GM19099 (cell line): ENCODE measurements around the gene ERBB4.

Experiments used
- POLR2A ChIP-seq: IDR thresholded peaks from 3 replicates; pipeline ENCODE4 v1.6.1; 2011; ENCODE audit warnings: low read depth; ENCODE audit not compliant: insufficient read length; ENCODE audit errors: extremely low read depth

Gene ERBB4

DNA sequence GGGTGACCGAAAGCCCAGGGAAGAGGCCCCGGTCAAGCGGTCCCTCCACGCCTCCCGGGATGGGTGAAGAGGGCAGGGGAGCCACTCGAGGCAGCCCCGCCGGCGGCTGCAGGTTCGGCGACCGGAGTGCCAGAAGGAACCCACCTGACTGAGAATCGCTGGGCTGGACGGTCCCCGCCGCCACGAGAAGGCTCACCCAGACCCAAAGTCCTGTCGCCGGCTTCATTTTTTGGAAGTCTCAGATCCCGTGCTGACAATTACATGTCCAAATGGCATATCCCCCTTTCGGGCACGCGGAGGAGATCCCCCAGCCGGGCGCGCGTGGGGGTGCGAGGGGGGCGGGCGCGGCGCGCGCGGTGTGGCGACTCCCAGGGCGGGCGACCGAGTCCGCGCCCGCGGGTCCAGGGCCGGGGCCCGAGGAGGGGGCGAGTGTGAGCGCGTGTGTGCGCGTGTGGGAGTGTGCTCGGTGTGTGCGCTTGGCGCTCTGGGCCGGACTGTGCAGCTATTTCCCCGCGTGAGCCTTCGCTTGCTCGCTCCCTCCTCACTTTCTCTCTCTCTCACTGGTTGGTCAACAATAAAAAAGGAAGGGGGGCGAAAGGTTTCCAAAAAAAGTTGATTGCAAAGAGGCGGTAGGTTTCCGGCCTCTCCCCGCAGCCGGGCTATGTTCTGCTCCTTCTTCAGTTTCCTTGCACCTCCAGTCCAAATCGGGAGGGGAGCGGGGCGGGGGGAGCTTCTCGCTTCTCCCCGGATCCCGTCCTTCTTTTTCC, at the start of gene ERBB4:
TSS of gene ERBB4 (minus strand) at position 498 of the 767 bp plus-strand sequence. CDS start at position 226, 272 bp downstream.
- no peak for TF ChIP-seq POLR2A

DNA sequence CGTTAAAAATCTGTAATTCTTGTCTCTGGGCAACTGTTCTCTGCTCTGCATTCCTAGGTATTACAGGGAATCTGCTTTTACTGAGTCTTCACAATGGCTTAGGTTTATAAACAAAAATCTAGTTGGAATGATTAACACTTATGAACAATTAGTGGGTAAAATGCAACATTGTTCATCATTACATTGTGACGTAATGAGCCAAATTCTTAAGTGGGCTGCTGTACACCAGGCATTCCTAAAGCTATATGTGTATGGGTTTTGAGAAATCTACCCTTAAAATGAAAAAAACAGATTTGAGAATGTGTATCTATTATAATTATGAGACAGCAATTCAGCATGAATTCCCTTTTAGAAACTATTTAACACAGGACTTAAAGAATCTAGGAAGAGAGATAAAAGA, 41.5 kb upstream of the ERBB4 start:
- TF ChIP-seq POLR2A = no peak

- no peak for TF ChIP-seq POLR2A
Measured at GRCh38 chr2:212556296-212556695, 17.7 kb upstream of the ERBB4 start.

- TF ChIP-seq POLR2A = no peak
Measured at GRCh38 chr2:212554233-212554632, 15.6 kb upstream of the ERBB4 start.

DNA sequence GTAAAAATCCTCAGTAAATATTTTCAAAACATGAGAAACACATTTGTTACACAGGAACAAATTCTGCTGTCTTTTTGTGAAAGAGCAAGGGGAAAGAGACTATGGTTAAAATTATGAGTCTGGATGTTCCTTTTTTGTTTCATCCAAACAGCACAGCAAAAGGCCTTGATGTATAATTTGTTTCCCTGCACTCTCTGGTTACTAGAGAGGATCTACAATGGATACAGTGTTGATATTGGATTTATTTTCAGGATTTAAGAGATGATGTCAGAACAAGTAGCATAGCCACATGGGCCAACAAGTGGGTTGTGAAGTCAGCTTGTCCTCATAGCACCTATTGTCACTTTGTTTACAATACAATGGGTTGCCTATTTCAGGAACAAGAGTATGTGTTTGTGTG, 11.3 kb upstream of the ERBB4 start:
- TF ChIP-seq POLR2A = no peak

GRCh38 chr2:212549463-212549862, 10.9 kb upstream of the ERBB4 start:
- no peak for TF ChIP-seq POLR2A

- TF ChIP-seq POLR2A = no peak
Measured at GRCh38 chr2:212548455-212548819, 9.8 kb upstream of the ERBB4 start.

GRCh38 chr2:212547716-212548454, 9.3 kb upstream of the ERBB4 start:
- TF ChIP-seq POLR2A = no peak

- TF ChIP-seq POLR2A = no peak
Measured at GRCh38 chr2:212546669-212547068, 8.1 kb upstream of the ERBB4 start.

DNA sequence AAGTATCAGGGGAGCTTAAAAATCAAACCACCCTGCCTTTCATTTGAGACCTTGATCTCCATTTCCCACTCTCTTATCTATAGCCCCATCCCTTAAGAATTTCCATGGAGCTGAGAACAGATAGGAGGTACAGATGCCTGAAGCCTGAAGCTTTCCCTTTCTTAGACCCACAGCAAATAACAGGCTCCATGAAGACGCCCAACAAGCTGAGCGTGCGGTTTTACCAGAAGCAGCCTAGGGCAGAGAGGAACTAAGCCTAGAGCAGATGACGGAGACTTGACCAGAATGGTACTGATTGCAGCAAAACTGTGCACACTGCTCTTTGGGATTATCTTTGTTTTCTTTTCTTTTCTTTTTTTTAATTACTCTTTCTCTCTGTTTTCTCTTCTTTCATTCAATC, 1.7 kb upstream of the ERBB4 start:
- TF ChIP-seq POLR2A = no peak

- TF ChIP-seq POLR2A = no peak
Measured at GRCh38 chr2:212539072-212539880, 674 bp upstream of the ERBB4 start.

GRCh38 chr2:212537726-212538304, 787 bp downstream of the ERBB4 start:
- TF ChIP-seq POLR2A = no peak

DNA sequence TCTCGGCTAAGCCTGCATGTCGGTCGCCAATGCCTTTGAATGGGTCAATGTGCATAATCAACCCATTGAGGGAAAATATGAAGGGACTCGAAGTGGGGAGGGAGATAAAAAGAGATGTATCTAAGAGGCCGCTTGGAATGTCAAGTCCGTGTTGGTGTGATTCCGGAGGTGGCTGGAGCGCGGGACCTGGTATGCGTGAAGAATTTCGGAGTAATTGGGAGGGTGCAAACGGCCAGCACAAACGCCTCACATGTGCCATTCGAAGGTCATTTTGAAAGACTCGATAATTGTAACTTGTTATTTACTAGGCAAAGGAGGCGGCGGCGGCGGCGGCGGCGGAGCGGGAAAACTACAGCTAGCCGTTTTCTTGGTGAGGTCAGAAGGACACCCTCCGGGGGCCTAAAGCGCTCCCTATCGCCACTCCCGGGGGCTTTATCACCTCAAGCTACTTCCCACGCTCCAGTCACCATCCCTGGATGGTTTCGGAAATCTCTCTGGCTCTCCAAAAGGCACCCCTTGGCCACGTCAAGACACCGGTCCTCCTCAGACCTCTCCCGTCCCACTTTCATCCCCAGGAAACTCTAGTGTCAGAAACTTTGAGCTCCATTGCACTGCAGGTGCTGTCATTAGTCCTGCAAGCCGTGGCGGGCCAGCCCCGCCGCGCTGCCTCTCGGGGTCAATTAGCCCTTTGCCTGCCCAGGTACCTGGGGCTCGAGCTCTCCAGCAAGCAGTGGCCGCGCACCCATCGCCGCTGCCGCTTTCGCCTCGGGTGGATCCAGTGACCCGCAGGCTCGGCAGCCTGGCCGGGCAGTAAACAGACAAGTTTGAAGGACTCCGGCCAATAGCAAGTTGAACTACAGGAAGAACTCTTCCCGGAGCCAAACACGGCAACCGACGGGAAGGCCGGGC, 1.5 kb downstream of the ERBB4 start:
- no peak for TF ChIP-seq POLR2A

DNA sequence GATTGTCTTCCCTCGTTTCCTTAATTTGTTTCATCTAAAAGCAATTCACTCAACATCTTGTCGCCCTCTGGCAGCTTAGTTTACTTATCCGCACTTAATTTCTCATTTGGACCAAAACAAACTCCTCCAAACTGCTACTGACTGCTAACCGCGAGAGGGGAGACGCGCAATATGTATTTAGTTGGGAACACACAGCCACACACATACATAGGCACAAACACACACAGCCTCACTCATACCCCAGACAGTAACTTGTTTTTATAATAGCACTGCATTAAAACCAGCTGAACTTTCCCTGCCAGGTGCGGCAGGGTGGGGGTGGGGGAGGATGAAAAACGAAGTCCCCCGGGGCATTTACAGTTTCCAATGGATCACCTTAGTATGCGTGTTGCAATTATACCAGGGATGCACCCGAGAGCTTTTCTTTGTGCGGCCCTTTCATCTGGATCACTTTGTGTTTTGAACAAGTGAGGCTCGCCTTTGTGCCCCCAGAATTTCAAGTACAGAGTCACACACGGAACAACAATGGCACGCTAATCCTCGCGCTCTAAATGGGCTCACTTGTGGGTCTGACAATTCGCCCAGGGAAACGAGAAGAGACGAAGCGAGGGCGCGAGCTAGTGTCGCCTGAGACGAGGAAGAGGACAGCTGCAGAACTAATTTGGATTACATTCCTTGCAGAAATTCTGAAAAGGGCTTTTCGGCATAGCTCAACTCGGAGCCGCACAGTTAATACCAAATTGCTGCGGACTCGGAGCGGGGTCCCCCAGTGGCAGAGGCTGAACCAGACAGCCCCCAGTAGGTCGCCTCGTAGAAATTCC, 2.4 kb downstream of the ERBB4 start:
- TF ChIP-seq POLR2A = no peak

- TF ChIP-seq POLR2A = no peak
Measured at GRCh38 chr2:212534336-212534735, 4.3 kb downstream of the ERBB4 start.
